ENCODE results near the gene DNMT3A.

Gene DNMT3A

DNA sequence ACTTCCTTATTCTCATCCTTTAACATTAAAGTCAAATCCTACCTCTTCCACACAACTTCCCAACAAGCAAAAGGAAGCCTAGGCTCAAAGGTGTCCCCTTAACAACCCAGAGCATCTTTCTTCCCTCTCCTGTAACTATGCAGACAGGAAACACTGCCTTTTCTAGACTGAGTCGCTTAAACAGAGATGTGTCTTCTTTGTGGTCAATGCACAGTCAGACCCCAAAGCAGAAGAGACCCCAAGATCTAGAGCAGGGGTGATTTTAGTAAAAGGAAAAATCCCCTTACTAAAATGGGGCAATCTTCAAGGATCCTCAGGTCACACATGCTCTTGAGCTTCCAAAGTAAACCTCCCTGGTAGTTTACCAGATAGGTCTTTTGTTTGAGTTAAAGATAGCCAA lies 86.8 kb downstream of the DNMT3A start:
- DNase-seq: no peak

DNA sequence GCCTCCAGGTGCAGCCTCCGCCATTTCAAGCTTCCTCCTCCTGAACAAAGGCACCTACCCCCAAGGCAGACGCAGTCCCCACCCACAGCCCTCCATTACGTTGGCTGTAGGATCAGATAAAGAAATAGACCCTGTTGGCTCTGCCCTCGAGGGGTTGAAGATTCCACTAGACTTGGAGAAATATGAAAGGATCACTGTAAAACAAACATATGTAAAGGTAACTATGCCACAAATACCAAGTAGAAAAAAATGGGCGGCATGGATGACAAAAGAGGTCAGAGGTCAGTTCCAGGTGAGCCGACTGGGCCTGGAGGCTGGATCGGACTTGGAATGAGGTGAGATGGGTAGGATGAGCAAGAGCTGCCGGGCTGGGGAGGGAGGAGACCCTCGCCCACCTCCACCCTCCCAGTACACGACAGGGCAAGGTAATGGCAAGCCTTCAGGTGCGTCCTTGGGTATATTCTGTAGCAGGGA lies 88.5 kb downstream of the DNMT3A start:
- DNase-seq: no peak

DNA sequence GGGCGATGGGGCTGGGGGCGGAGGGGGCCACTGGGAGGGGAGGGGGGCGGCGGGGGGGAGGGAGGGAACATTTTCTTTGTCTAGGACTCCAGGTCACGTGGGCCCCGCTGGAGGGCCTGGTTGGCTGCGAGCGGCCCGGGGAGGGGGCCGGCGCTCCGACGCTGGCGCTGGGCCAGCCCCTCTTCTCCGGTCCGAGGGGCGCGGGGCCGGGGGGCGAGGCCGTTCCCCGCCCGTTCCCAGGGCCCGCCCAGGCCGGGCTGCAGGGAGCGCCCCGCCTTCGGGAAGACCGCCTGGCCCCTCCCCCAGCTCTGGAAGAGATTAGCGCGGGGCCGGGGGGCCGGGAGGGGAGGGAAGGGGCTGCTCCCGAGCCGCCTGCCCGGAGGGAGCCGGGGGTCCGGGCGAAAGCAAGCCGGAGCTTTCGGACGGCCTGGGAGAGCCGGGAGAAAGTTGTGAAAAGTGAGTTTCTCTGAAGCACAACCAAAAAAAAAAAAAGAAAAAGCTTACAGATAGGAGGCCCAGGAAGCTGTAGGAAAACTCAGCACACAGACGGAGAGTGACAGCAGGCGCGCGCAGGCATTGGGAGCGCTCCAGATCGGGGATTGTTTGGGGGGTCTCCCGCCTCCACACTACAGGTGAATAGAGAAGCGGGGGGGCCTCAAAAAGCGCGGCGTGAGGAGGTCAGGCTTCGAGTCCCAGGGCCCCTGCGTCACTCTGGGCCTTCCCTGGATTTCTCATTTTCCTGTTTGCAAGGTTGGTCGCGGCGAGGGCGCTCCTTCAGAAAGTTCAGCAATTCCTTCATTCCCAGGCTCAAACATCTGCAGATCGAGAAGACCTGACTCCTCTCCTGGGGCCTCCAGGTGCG lies 89.2 kb downstream of the DNMT3A start:
- DNase-seq: no peak

DNA sequence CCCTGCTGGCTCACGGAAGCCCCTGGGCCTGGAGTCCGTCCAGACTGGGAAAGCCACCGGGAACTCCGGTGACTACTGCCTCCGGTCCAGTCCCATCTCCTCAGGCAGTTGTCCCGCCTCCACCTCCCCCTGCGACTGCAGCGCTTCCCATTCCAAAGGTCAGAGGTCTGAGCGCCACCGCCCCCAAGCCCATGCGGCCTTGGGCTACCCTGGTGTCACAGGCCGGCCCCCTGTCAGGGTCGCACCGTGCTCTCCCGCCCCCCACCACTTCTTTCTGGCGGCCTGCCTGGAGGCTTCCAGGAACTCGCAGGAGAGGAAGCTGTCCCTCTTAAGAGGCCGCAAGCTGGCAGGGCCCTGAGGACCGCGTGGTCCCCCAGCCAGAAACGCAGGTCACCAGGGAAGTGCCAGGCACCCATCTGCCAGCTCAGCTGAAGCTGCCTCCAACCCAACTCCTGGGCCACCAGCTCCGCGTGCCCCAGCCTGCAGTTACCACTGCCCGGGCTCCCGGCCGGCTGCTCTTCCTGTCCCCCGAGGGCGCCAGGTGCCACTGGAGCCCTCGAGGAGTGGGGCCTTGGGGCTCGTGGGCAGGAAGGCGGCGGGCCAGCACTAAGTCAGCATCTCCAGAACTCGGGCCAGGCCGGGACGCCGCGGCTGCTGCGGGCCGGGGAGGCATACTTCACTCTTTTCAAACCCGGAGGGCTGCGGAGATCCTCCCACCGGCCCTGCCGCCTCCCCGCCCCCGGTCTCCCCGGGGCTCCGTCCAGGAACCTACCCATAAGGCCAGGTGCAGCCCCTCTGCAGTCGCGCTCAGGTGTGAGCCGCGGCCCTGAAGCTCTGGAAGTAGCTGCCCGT lies 90.1 kb downstream of the DNMT3A start:
- no peak for DNase-seq

DNA sequence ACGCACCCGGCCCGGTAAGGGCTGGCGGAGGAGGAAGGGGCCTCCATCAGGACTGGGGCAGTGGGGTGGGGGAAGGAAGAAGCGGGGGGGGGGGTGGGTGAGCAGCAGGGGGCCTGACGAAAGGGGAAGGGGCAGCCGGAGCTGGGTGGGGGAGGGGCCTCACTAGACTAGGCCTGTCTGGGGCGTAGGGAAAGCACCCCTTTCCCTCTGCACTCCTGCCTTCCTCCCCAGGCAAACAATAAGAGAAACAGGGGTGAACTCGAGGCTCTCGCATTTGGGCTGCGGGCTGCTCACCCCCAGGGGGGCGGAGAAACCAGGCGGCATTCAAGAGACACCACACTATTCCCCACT lies 90.7 kb downstream of the DNMT3A start:
- DNase-seq: no peak

DNA sequence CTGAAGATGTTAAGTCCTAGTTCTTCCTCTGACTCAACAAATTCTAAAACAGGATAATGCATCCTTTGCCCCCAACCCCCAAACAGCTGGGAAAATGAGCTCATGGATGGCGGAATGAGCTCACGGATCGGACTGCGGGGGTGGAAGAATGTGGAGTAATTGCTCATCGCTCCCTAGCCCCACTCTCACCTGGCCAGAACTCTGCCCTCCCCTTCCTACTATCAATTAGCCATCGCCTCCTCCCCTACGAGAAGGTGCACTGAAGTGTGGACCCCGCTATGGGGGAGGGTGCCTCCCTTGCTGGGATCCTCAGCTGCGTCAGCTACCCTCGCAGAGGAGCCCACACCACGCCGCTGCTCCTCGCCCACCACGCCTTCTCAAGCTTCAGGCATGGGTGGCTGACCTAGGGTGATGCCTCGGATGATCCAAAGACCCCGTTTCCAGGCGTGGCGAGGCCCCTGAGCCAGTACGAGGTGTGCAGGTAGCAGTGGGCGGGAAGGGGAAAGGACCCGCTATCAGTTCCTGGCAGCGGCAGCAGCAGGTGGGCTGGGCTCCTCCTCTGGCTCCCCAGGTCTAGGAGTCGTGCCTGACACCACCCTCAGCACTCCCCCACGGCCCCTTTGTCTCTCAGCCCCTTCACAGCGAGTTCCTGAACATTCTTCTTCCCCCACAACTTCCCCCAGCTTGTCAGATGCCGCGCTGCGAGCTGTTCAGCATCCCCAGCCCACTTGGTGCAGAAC lies 91.2 kb downstream of the DNMT3A start:
- no peak for DNase-seq

DNA sequence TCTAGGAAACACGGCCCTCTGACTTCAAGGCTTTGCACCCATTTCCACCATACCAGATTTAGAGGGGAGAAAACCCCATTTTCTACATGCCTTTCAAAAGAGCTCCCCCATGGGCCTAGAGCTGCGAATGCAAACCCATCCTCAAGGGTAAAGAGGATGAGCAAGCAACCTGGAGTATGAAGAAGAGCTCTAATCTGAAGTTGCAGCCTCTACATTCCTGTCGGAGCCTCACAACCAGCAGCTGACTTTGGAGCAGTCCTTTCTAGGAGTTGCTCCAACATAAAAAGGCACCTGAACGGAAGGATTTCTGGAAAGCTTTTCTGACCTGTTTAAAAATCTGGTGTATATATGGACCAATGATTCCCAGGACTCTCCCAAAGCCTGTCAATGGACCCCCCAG lies 91.9 kb downstream of the DNMT3A start:
- DNase-seq: no peak

DNA sequence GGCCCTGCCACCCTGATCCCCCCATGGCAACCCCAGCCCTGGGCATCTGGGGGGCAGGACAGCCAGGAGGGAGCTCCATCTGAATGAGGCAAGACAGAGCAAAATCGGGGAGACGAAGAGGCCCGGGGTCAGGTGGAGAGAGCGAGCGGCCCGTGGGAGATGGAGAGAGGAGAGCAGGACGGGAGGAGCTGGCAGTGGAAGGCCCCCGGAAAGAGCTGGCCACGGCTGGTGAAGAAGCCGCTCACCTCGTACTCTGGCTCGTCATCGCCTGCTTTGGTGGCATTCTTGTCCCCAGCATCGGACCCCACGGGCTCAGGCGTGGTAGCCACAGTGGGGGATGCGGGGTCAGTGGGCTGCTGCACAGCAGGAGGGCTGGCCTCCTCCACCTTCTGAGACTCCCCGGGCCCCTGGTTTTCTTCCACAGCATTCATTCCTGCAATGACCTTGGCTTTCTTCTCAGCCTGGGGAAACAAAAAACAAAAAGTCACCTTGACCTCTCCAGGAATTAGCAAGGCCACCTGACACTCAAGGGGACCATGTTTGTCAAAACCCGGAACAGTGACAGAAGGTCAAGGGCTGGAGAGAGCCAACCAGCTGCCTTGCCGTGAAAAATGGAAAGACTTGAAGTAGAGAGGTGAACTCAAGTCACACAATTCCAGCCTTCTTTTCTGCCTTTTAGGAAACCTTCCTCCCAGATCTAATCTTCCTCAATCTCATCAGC lies 93.8 kb downstream of the DNMT3A start:
- DNase-seq: no peak

DNA sequence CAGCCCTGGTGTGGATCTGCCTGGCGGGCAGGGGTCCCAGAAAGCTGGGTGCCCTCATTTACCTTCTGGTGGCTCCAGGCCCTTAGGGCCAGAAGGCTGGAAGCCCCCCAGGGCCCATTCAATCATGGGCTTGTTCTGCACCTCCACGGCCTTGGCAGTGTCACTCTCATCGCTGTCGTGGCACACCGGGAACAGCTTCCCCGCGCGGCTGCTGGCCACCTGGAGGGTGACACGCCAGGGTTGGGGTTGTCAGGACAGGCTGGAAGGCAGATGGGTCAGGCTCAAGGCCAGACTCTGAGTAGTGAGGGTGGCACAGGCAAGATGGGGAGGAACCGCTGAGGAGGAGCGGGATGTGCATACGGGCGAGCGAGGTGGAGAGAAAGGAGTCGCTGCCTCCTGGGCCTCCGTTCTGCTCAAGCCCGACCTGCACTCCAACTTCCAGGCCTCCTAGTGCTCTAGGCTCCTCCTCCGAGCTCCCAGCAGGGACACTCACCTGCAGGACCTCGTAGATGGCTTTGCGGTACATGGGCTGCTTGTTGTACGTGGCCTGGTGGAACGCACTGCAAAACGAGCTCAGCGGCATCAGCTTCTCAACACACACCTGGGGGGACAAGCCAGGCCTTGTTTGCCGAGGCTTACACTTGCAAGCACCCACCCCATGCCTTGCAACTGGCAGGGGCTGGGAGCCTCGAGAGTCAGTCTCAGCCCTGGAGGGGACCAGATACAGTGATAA lies 95.0 kb downstream of the DNMT3A start:
- no peak for DNase-seq

DNA sequence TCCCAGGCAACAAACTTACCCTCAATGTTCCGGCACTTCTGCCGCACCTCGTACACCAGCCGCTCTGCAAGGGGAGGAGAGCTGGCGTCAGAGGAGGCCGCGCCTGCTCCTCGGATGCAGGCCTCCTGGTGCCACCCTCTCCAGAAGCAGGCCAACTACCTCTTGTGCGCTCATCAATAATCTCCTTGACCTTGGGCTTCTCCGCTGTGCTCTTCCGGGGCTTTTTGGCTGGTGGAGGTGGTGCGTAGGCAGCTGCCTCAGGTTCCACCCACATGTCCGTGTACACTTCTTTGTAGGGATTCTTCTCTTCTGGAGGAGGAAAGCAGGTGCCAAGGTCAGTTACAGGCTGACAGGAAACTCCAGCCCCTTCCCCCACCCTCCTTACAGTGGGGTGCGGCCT lies 95.7 kb downstream of the DNMT3A start:
- DNase-seq: no peak

DNA sequence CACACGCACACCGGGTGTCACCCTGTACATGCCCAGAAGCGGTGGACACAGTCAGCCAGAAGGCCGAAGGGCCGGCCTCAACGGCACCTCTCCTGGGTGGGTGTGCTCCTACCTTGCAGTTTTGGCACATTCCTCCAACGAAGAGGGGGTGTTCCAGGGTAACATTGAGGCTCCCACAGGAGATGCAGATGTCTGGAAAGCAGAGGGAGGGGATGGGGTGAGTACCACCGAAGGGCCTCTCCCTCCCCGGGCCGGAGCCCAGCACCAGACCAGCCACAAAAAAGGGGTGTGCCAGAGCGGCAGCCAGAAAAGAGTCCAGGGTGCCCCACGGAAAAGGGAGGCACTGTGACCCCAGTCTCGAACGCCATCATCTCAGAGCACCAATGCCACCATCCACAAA lies 96.6 kb downstream of the DNMT3A start:
- DNase-seq: no peak

DNA sequence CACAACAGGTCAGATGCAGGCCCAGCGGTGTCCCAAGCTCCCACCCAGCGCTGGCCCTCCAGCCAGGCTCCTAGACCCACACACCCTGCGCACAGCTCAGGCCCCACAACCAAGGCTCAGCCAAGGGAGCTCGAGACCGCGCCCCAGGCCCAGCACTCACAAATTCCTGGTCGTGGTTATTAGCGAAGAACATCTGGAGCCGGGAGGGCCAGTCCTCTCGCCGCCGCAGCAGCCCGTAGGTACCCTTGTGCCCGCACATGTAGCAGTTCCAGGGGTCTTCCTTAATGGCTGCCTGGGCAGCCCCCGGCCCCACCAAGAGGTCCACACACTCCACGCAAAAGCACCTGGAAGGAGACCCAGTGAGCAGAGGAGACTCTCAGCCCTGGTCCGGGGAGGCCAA lies 97.7 kb downstream of the DNMT3A start:
- DNase-seq: no peak

DNA sequence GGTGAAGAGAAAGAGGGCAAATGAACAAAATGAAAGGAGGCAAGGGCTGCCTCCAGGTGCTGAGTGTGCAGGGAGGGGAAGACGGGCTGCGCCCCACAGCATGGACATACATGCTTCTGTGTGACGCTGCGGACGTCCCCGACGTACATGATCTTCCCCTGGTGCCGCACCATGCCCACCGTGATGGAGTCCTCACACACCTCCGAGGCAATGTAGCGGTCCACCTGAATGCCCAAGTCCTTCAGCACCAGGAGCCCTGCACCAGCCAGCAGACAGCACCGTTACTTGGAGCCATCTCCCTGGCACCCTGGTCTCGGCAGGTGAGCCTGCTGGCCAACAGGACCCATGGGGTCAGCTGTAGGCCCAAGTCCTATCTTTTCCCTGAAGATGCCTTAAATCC lies 100.3 kb downstream of the DNMT3A start:
- no peak for DNase-seq

DNA sequence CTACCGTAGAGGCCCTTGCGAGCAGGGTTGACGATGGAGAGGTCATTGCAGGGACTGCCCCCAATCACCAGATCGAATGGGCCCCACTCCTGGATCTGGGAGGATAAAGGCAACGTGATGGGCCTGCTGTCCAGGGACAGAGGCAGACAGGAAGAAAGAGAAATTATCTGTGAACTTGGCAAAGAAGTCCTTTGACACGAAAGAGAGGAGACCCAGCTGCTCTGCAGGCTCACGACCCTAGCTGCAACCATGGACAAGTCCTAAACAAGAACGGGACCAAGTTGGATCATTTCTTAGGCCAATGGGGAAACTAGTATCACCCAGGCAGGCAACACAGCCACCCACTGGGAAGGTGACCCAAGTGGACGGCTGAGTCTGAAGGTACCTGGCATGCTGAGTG lies 101.1 kb downstream of the DNMT3A start:
- DNase-seq: no peak

DNA sequence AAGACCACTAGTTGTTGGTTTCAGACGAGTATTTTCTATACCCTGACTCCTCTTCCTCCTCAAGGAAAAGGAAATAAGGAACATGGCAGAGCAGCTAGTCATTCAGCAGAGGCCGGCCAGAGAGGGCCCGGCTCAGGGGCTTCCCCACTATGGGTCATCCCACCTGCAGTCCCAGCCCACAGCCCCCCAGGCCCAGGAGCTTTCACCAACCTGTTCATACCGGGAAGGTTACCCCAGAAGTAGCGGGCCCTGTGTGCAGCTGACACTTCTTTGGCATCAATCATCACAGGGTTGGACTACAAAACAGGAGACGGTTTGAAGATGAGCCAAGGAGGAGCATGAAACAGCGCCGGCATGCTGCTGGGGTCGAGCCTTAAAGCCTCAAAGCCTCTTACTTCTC lies 102.8 kb downstream of the DNMT3A start:
- no peak for DNase-seq

DNA sequence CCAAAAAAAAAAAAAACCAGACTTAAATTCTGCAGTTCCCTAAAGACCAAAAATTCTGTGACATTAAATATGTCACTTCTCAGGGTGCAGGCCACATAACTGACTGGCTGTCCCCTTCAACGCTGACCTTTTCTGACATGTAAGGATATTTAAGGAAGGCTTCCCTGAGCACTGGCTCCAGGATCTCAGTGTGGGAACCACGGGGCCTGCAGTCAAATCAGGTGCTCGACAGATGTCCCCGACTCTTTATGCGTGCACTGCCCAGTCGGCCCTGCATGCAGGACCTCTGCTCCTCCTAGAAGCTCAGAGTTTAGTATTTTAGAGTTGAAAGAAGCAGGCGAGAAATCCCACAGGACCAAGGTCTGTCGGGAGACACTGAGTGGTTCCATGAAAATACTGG lies 104.0 kb downstream of the DNMT3A start:
- DNase-seq: no peak

DNA sequence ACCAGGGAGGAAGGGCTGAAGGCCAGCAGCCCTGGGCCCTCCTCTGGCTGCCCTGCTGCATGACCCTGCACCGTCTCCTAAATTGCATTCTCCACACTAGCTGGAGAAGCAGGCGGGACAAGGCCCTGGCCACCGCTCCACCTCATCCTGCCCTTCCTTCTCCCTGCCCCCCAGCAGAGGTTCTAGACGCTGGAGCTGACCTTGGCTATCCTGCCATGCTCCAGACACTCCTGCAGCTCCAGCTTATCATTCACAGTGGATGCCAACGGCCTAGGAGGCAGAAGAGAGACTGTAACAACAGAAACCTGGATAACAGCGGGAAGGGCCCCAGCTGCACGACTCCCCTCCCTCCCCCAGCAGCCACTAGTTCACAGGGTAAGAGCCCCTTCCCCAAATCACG lies 105.0 kb downstream of the DNMT3A start:
- DNase-seq: no peak

DNA sequence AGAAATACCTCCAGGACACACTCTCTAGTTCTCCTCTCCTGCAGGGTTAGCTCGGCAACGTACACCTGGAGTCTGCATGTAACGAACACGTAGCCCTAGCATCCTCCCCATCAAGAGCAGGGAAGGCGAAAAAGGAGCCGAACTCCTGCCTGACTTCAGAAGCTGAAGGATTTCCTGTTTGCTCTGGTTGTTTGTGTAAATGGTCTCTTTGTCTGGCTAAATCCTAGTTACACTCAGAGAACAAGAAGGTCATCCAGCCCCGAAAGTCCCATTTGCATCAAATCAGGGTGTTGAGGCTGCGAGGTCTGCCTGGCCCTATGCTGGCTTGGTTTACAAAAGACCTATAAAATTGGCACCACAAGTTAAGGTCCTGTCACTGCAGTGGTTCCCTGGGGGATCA lies 107.0 kb downstream of the DNMT3A start:
- DNase-seq: peak; percentile 41 to 79

DNA sequence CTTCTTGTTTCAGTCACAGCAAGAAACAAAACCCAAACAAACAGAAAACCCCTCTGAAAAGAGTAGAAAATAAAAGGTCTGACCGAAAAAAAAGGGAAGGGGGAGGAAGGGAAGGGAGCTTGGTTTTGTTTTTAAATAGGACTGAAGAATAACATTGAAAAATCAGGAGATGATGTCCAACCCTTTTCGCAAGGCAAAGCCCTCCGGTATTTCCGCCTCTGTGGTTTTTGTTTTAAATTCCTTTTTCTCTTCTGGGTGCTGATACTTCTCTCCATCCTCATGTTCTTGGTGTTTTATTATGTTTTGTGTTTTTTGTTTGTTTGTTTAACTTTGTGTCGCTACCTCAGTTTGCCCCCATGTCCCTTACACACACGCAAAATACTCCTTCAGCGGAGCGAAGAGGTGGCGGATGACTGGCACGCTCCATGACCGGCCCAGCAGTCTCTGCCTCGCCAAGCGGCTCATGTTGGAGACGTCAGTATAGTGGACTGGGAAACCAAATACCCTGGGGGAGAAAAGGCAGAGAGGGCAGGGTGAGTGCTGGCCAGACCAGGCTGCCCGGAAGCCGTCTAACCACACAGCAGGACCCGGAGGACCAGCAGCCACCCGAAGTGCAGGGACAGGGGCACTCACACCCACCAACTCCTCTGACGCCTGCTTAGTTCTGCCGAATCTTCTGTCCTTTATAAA lies 107.7 kb downstream of the DNMT3A start:
- DNase-seq: peak in 1 of 2 experiments; percentile 17

DNA sequence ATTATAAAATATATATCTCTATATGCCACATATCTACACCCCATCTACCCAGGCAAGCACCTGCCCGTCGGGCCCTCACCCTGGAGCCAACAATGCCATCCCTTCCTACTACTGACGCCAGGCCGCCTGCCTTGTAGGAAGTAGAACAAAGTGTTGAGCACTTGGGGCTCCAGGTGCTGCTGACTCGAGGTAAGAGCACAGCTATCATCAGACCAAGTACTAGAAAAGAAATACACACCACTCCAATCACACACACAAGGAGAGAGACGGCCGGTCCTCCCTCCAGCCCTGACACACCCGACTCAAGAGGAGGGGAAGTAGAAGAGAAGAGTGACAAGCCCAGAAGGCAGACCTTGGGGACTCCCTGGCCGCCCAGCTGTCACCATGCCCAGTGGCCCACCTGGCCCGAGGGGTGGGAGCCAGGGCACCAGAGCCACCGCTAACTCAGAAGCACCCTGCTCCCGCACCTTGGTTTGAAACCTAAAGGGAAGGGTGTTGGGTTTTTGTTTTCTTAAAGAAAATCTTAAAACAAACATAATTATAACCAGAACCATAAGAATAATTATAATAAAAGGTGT lies 109.4 kb downstream of the DNMT3A start:
- no peak for DNase-seq

DNA sequence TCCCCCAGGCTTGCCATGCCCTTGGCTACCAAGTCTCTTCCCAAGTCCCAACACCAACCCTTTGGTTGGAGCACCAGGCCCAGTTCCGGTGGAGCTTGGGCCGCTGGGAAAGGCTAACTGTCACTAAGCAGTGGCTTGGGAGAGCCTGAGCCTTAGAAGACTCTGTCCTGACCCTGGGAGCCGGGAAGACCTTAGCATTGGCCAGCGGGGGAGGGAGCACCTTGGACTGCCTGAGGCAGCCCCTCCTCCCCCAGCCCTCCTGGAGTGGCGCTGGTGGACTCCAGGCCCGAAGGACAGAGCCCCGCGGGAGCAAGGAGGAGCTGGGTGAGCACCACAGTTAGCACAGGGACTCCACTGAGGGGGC lies 110.8 kb downstream of the DNMT3A start:
- no peak for DNase-seq
